ENCODE results near the gene SCOC. TPM values are rescaled to one million over a fixed set of nuclear protein-coding genes. Genes with fewer than 3 reads are reported as not detected.

The SCOC gene
- total RNA-seq, 4 donors from 2014 or later = 22.7 to 34.4 (median 26.8) TPM

GRCh38 chr4:140344101-140344500, 29.3 kb upstream of the SCOC start:
- TF ChIP-seq POLR2A (IDR thresholded peaks at IDR 0.05) (no peak), CTCF (IDR thresholded peaks at IDR 0.05) (no peak)
- DNase-seq (ENCODE audit: low spot score in 2 of 2) = no peak
- 49 to 61% methylated on average over 3 of the region's 3 CpGs for WGBS, 2 donors
- intact Hi-C loops (cut with DNase I; ENCODE audit: low total_unique reads) = no loop called here
- no peak overlapping the region for H3K4me3 ChIP-seq (ENCODE audit: low read depth, poor library complexity, severe bottlenecking)

- DNase-seq (ENCODE audit: low spot score in 2 of 2) = no peak
- intact Hi-C loops (cut with DNase I; ENCODE audit: low total_unique reads) = no loop called here
- no peak overlapping the region for H3K4me3 ChIP-seq (ENCODE audit: low read depth, poor library complexity, severe bottlenecking)
- TF ChIP-seq POLR2A (IDR thresholded peaks at IDR 0.05) = no peak
- no peak for TF ChIP-seq CTCF (IDR thresholded peaks at IDR 0.05)
- WGBS, 2 donors = 90% methylated on average over 9 of the region's 9 CpGs
Measured at GRCh38 chr4:140344621-140345020, 28.8 kb upstream of the SCOC start.

GRCh38 chr4:140346136-140346535, 27.3 kb upstream of the SCOC start:
- no peak for DNase-seq (ENCODE audit: low spot score in 2 of 2)
- TF ChIP-seq CTCF (IDR thresholded peaks at IDR 0.05) = no peak
- TF ChIP-seq POLR2A (IDR thresholded peaks at IDR 0.05) = no peak
- H3K4me3 ChIP-seq (ENCODE audit: low read depth, poor library complexity, severe bottlenecking) = no peak overlapping the region
- intact Hi-C loops (cut with DNase I; ENCODE audit: low total_unique reads) = no loop called here
- WGBS, 2 donors = 94 to 95% methylated on average over 9 of the region's 9 CpGs

- intact Hi-C loops (cut with DNase I; ENCODE audit: low total_unique reads) = no loop called here
- TF ChIP-seq CTCF (IDR thresholded peaks at IDR 0.05) (no peak), POLR2A (IDR thresholded peaks at IDR 0.05) (no peak)
- H3K4me3 ChIP-seq (ENCODE audit: low read depth, poor library complexity, severe bottlenecking) = no peak overlapping the region
- 82 to 92% methylated on average over 2 of the region's 2 CpGs for WGBS, 2 donors
- DNase-seq (ENCODE audit: low spot score in 2 of 2) = no peak
Measured at GRCh38 chr4:140349816-140350215, 23.6 kb upstream of the SCOC start.

- TF ChIP-seq CTCF (IDR thresholded peaks at IDR 0.05) = no peak
- no peak for TF ChIP-seq POLR2A (IDR thresholded peaks at IDR 0.05)
- H3K4me3 ChIP-seq (ENCODE audit: low read depth, poor library complexity, severe bottlenecking) = no peak overlapping the region
- 94 to 96% methylated on average over 28 of the region's 28 CpGs for WGBS, 2 donors
- intact Hi-C loops (cut with DNase I; ENCODE audit: low total_unique reads) = no loop called here
- no peak for DNase-seq (ENCODE audit: low spot score in 2 of 2)
Measured at GRCh38 chr4:140351093-140352075, 22.1 kb upstream of the SCOC start.

All from lower leg skin (tissue), 4 donors.